GM19043 (cell line): ENCODE measurements around the gene OR10R2.
"Not testable (repeated sequence)": the region's sequence is repeated elsewhere in the genome, so short reads cannot be mapped to it uniquely, and the experiment has no call there.

Experiments used
- ATAC-seq: cut with Tn5 transposase; IDR thresholded peaks from one replicate; pipeline ENCODE4 v1.9.1; 2021; ENCODE audit warnings: low read depth; ENCODE audit not compliant: unreplicated experiment

The OR10R2 gene, protein sequence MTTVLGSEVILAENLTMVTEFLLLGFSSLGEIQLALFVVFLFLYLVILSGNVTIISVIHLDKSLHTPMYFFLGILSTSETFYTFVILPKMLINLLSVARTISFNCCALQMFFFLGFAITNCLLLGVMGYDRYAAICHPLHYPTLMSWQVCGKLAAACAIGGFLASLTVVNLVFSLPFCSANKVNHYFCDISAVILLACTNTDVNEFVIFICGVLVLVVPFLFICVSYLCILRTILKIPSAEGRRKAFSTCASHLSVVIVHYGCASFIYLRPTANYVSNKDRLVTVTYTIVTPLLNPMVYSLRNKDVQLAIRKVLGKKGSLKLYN

DNA sequence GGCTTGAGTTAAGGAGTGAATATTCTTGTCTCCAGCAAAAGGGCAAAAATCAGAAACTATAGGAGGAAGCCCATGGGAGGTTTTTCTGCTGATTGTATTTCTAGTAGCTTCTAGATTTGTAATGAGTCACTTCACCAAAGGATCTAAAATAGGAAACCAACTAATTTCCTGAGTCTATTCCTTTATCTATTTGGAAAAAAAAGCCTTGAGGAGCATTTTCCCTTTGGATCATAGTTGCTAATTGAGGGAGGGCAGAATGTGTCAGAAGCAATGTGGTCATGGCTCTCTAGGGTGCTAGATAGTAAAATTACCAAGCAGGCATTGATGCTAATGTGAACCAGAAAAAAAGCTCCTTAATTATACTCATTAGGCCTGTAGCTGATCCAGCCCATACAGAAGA is at the start of gene OR10R2:
Gene OR10R2 (plus strand): TSS at position 301 of the 400 bp plus-strand sequence. CDS start 106 bp downstream, outside the sequence.
- no peak for ATAC-seq

DNA sequence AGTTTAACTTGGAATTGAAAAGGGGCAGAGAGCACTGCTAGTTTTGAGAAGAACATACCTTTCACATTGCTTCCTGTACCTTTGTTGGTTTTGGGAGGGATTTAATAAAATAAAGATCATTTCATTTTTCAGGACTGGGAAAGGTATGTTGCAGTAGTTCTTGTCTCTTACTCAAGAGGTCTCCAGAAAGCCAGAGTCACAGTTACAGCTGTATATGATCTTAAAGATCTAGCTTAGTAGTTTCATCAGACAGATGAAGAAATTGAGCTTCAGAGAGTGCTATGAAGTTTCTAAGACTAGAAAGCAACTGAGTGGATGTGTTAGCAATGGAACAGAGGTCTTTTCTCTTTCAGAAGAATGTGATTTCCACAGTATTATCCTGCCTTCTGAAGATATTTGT is 47.0 kb upstream of the OR10R2 start:
- ATAC-seq: no peak

DNA sequence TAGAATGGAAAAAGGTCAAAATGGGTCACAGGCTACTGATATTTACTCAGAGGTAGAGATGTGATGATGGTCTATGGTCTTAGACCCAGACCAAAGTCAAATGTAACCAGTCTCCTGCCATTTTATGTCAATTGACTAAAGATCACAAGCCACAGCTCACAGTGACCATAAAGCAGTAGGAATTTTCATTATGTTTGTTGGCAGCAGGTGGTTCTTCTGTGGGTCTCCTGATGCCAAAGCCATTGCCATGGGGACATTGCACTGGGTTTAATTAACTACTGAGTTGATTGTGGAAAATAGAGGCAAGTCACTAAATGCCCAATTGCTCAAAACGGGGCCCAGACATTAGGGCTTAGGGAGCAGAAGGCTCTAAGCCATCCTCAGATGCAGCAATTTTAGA is 45.9 kb upstream of the OR10R2 start, which contains the start of gene OR10K2:
Gene OR10K2 (minus strand): TSS at position 101 of the 400 bp plus-strand sequence. CDS start 5,371 bp downstream, outside the sequence.
- ATAC-seq: no peak

DNA sequence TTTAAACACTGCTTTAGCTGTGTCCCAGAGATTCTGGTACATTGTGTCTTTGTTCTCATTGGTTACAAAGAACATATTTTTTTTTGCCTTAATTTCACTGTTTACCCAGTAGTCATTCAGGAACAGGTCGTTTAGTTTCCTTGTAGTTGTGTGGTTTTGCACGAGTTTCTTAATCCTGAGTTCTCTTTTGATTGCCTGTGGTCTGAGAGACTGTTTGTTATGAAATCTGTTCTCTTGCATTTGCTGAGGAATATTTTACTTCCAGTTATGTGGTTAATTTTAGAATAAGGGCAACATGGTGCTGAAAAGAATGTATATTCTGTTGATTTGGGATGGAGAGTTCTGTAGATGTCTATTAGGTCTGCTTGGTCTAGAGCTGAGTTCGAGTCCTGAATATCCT is 41.9 kb upstream of the OR10R2 start:
- not testable (repeated sequence) for ATAC-seq

DNA sequence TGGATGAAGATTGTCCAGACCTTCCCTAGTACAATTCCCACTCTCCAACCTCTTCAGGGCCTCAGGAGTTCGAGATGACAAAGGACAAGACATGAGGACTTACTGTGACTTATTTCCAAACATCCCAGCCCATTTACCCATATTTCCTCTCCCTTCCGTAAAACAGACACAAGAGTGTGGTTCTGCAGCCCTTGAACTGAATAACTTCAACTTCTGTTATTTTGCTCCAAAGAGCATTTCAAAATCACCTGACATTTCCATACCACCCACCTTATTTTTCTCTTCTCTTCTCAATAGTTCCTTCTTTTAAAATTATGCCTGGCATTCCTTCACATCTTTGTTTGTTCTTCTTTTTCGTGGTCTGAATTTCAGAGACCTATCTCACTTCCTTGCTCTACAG is 37.3 kb upstream of the OR10R2 start:
- ATAC-seq: no peak

DNA sequence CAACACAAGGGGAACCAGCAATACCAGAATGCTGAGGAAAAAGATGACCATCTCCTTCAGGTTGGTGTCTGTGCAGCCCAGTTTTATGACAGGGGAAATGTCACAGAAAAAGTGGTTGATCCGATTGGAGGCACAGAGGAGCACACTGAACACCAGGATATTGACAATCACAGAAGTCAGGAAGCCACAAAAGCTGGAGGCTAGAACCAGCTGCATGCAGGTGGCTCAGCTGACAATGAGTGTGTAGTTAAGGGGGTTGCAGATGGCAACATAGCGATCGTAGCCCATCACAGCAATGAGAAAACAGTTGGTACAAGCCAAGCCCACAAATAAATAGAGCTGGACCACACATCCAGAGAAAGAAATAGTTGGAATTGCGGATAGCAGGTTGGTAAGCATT is 26.6 kb upstream of the OR10R2 start:
- ATAC-seq: no peak

DNA sequence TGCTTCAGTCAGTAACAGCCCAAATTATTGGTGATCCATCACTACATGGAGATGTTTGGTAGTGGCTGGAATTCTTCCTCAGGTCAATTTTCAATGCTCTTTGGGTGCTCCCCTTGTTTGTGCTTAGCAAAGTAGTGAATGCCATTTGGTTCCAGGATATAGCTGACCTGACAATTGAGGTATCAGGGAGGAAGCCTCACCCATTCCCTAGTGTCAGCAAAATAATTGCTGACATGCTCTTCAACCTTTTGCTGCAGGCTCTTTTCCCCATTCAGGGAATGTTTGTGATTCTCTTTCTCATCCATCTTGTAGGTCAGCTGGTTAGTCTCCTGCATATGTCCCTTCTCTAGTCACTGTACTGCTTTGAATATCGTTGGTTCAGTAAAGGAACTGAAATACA is 17.5 kb upstream of the OR10R2 start:
- no peak for ATAC-seq

DNA sequence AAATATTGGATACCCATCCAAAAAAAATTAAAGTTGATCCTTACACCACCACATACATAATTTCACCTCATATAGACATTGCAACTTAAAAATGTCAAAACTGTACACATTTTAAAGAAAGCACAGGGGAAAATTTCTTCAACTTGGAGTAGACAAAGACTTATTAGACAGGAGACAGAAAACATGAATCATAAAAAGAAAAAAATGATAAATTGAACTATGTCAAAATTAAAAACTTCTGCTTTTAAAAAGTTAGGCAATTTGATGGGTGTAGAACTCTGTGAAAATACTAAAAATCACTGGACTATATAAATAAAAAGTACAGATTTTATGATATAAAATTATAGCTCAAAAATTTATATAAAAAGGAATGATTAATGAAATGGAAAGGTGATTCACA is 14.8 kb upstream of the OR10R2 start:
- ATAC-seq: no peak

DNA sequence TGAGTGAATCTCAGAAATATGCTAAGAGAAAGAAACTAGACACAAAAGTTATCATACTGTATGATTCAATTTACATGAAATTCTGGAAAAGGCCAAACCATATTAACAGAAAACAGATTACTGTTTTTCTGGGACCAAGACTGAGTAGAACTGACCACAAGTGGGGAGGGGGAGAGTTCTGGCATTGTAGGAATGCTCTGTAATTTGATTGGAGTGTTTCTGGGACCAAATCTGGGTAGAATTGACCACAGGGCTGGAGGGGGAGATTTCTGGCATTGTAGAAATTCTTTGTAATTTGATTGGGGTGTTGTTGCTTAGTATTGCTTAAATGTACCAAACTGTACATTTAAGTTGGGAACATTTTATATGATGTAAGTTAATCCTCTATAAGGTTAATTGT is 13.8 kb upstream of the OR10R2 start:
- ATAC-seq: no peak

DNA sequence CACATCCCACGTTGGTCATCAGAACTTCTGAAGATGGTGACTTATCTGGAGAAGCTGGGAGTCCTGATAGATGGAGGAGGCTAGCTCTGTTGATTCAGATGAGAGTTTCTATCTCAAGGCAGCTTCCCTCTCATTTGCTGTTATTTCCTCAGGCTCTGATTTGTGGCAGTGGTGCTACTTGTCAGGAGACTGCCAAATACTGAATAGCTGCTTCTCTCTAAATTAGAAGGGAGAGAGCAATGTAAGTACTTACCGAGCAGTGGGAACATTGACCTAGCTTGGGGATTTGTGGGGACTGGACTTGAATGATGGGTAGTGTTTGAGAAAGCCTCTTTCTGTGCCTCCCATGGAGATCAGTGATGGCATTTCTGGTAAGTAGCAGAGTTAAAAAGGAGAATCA is 10.5 kb upstream of the OR10R2 start, which contains the start of gene OR10K1:
Gene OR10K1 (plus strand): TSS at position 301 of the 400 bp plus-strand sequence. CDS start 3,728 bp downstream, outside the sequence.
- ATAC-seq: no peak

DNA sequence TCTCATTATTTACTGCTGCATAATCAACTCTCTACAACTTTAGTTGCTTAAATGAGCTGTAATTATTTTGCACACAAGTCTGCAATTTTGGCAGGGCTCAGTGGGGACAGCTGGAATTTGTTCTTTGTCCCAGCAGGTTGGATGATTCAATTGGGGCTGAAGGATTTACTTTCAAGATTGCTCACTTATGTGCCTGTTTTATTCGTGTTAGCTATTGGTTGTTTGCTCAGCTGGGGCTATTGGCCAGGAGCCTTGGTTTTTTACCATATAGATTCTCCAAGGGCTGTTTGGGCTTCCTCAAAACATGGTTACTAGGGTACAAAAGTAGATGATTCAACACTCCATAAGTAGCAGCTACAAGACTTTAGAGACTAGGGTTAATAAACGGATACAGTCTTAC is 13.4 kb downstream of the OR10R2 start:
- no peak for ATAC-seq

DNA sequence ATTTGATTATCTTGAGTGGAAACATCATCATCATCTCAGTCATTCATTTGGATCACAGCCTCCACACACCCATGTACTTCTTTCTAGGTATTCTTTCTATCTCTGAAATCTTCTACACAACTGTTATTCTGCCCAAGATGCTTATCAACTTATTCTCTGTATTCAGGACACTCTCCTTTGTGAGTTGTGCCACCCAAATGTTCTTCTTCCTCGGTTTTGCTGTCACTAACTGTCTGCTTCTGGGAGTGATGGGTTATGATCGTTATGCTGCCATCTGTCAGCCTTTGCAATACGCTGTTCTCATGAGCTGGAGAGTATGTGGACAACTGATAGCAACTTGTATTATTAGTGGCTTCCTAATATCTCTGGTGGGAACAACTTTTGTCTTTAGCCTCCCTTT is 19.3 kb downstream of the OR10R2 start:
- ATAC-seq: no peak

DNA sequence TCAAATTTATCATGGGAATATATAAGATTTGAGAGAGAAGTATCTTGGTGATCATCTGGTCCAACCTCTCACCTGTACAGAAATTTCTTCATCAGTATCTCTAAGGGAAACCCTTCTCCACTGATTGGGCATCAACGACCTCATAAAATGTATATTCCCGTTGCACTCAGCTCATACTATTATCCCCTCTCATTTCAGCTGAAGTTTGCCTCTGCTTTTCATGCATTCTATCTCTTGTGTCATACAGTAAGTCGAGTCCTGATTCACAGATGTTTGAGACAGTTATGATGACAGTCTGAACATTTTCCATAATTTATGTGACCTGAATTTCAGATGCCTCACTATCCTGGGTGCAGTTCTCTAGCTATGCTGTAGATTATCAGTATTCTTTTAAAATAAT is 21.0 kb downstream of the OR10R2 start:
- no peak for ATAC-seq

DNA sequence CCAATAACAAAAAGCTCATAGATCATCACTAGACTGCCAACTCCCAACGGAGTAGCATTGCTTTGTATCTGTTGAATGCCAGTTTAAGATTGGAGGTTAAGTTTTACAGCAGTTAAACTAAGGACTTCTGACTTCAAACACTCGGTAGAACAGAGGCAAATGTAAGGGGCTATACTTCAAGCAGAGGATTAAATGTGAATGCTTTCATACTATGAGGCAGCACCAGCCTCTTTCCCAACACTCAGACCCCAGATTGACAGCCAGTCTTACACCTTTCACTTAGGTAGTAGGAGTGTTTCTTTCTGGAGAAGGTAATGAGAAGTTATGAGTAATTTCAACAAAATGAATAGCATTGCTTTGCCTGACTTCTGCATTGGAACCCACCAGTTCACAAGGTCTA is 22.8 kb downstream of the OR10R2 start:
- no peak for ATAC-seq

DNA sequence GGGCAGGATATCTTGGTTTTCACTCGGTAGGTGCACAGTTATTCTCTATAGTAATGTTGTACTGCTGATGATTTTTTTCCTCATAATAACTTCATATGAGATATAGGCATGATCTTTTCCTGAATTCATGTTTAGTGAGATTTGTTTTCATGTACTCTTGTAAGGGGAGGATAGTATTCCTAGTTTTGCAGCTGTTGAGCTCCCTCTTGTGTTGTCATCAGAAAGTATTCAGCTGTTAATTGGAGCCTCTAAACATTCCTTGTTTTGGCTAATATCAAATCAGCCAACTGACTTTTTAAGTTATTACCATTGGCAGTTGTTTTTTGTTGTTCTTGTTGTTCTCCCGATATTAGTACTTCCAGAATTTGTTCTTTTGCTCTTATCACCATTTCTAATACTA is 24.4 kb downstream of the OR10R2 start:
- no peak for ATAC-seq

DNA sequence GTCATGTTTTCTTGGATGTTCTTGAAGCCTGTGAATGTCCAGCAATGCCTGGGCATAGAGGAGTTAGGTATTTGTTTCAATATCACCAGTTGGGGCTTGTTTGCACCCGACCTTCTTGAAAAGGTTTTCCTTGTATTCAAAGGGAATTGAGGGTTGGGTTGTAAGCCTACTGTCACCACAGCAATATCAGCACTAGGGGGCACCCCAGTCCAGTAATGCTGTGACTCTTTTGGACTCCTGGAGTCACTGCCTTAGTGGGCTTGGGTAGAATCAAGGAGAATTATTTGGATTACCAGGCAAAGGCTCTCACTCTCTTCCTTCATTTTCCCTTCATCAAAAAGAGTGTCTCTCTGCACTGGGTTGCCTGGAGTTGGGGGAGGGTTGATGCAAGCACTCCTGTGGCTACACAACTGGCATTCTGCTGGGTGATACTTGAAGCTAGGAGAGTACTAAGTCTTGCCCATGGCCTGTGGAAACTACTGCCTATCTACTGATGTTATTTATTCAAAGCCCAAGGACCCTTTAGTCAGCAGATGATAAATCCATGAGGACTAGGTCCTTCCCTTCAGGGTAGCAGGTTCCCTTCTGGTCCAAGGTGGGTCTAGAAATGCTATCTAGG is 34.5 kb downstream of the OR10R2 start:
- no peak for ATAC-seq

DNA sequence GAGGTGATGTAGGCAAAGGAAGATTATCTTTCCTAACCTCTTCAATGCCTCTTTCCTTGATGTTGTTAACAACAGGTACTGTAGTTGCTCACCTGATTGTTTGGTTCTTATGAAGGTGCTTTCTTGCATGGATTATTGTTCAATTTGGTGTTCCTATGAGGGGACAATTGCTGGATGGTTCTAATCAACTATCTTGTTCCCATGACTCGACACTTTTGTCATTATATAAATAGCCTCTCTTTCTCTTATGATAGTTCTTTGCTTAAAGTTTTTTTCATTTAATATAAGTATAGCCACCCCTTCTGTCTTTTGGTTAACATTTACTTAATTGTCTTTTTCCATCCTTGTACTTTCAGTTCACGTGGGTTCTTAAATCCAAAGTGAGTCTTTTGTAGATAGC is 35.5 kb downstream of the OR10R2 start:
- ATAC-seq: no peak

DNA sequence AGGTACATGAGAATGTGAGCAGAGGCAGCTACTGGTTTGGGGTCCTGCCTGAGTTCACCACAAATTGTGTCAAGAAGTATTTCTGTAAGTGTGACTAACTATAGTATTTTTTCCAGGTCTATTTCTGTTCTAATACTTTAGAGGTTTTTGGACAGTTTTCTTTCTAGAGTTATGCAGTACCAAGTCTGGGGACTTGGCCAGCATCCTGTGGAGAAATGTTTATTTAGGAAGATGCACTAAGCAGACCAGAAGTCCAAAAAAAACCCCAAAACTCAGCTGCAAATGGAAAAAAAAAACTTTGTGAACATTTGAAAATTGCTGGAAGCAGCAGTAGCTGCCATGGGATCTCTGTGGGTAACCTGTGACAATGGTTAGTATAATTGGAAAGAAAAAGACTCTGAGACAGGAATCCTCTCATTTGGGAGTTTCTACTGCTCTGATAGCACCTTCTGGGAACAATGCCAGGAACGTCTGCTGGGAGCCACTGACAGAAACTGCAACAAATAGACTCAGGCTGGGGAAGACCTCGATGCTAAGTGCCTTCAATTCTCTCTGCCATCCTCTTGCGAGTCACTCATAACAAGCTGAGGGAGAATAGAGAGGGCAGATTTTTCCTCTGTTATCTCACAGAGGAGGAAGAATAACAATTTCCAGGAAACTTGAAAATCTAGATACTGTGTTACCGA is 37.6 kb downstream of the OR10R2 start:
- no peak for ATAC-seq

DNA sequence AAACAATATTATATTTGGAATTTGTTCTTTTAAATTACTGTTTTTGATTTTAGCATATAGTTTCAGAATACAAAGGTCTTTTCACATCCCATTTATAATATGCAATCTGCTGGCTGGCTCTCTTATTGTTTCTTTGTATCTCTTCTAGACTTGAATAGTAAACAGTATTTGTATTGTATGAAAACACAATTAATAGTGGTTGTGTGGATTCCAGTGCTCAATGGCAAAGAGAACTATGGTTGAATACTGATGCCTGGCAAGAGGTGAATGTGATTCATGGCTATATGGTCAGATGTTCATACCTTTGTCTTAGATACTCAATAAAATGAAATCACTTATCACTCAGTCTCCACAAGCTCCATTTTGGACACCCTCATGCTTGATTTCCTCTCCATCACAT is 44.9 kb downstream of the OR10R2 start:
- no peak for ATAC-seq

DNA sequence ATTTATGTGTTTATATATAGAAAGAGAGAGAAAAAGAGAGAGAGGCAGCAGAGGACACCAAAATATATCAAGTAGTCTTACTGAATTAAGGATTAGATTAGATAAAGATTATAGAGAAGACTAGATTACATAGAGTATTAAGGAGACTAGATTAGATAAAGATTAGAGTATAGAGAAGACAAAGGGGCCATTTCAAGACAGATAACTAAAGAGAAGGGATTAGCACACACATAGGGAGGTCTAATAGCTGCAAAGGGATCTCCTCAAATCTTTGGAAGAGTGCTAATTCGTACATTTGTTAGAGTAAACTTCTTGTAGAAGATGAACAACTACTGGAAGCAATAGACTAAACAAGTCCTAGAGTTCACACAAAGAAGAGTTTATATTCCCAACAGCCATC is 48.0 kb downstream of the OR10R2 start:
- ATAC-seq: no peak

DNA sequence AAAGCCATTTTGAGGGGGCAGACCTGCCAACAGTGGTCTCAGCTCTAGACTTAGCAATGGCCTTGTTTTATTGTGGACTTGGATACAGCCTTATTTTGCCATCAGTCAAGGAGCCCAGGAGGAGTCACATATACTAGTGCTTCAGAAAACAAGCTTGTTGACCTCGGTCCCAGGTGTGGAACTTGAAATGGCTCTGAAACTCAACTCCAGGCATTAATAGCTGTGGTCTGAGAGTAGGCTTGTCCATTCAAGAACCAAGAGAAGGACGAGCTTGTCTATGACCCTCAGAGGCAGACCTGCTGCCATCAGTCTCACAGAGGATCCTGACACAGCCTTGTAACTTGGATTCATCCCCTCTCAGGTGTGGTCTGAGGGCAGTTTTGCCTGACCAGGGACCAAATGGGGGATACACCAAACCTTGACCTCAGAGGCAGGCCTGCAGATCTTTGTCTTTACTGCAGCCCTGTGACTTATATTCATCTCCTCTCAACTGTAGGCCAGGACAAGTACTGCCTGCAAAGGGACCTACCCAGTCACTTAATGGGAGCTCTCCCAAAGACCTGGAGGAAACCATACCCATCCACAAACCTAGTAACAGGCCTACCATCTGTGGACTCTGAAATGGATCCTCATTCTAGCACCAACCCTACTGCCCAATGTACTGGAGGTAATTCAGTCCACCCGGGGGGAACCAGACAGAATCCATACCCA is 49.1 kb downstream of the OR10R2 start:
- ATAC-seq: no peak
